GM19025 (cell line): ENCODE results near the gene BLOC1S1.
"Not testable (repeated sequence)": the region's sequence is repeated elsewhere in the genome, so short reads cannot be mapped to it uniquely, and the experiment has no call there.

Experiments used
- ATAC-seq: cut with Tn5 transposase; IDR thresholded peaks from one replicate; pipeline ENCODE4 v1.9.1; 2021; ENCODE audit warnings: mild to moderate bottlenecking, low read depth, moderate library complexity; ENCODE audit not compliant: unreplicated experiment

The BLOC1S1 gene

GRCh38 chr12:55741931-55742680 lies 26.3 kb downstream of the BLOC1S1 start:
- ATAC-seq = no peak

GRCh38 chr12:55742719-55743405 lies 27.0 kb downstream of the BLOC1S1 start, which contains the start of gene GDF11:
Gene GDF11 (plus strand): TSS chr12:55743122. CDS start chr12:55743317, 195 bp downstream.
- ATAC-seq = peak; percentile 30

GRCh38 chr12:55743406-55744339 lies 27.8 kb downstream of the BLOC1S1 start:
- ATAC-seq = peak; percentile 58

GRCh38 chr12:55744340-55745030 lies 28.6 kb downstream of the BLOC1S1 start:
- no peak for ATAC-seq

- ATAC-seq = no peak
These were observed 29.7 kb downstream of the BLOC1S1 start for GRCh38 chr12:55745361-55746173.

GRCh38 chr12:55746174-55746912 lies 30.5 kb downstream of the BLOC1S1 start:
- no peak for ATAC-seq

- ATAC-seq = no peak
These were observed 31.0 kb downstream of the BLOC1S1 start for GRCh38 chr12:55746913-55747231.

- no peak for ATAC-seq
These were observed 32.6 kb downstream of the BLOC1S1 start for GRCh38 chr12:55748230-55748993.

- no peak for ATAC-seq
These were observed 39.4 kb downstream of the BLOC1S1 start for GRCh38 chr12:55755246-55755645.

- no peak for ATAC-seq
These were observed 41.9 kb downstream of the BLOC1S1 start for GRCh38 chr12:55757701-55758100.

GRCh38 chr12:55758575-55758974 lies 42.7 kb downstream of the BLOC1S1 start:
- not testable (repeated sequence) for ATAC-seq

GRCh38 chr12:55760663-55761062 lies 44.8 kb downstream of the BLOC1S1 start:
- no peak for ATAC-seq

- ATAC-seq = no peak
These were observed 46.8 kb downstream of the BLOC1S1 start for GRCh38 chr12:55762646-55763045.

- ATAC-seq = no peak
These were observed 50.0 kb downstream of the BLOC1S1 start for GRCh38 chr12:55765736-55766290.

GRCh38 chr12:55767156-55767555 lies 51.3 kb downstream of the BLOC1S1 start:
- no peak for ATAC-seq
